ENCODE results near the gene PLXNA4.

PLXNA4 gene

DNA sequence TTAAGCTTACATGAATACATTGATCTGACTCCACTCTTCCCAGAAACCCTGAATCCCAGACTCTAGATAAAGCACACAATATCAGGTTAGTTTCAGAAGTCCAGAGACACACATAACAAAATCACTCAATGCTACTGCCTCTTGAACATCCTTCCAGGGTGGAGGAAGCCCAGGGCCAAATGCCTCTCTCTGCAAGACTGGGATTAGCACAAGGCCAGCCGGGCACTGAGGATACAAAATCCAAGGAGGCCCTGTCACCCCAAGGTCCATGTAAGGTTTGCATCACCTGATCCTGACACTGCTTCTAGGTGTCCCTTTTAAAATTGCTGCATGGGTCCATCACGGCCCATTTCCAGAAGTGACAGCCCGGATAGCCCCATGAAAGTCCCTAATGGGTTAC lies 2.6 kb upstream of the PLXNA4 start:
- H3K4ac ChIP-seq (ENCODE audit: low read depth, low read length) = no peak overlapping the region
- peaks cover 42% of the 10 kb centered on the region for H3K27me3 ChIP-seq (ENCODE audit: insufficient read depth, low read length, poor library complexity)
- H3K79me1 ChIP-seq (ENCODE audit: low read length) = no peaks in the 10 kb centered on the region
- H4K5ac ChIP-seq (ENCODE audit: low read length) = no peak overlapping the region
- no peak overlapping the region for H3K56ac ChIP-seq (ENCODE audit: low read length)
- H3K27ac ChIP-seq (ENCODE audit: low read depth, low read length) = no peak overlapping the region
- H3K36me3 ChIP-seq (ENCODE audit: control insufficient read depth, insufficient read depth, low read length) = no peaks in the 10 kb centered on the region
- no peak overlapping the region for H2AK5ac ChIP-seq (ENCODE audit: low read length)
- no peak overlapping the region for H2BK120ac ChIP-seq (ENCODE audit: low read depth, low read length)
- H3K79me2 ChIP-seq (ENCODE audit: control insufficient read depth, insufficient read depth, low read length) = no peaks in the 10 kb centered on the region
- no CpG with 5 or more reads among the region's 3 CpGs for WGBS (ENCODE audit: extremely low coverage, insufficient coverage, low lambda C conversion rate)
- H4K8ac ChIP-seq (ENCODE audit: low read depth, low read length) = no peak overlapping the region
- no peak overlapping the region for H3K23ac ChIP-seq (ENCODE audit: low read length)
- H2BK15ac ChIP-seq (replicated peaks; ENCODE audit: low read depth) = no peak overlapping the region
- H3K4me3 ChIP-seq (ENCODE audit: low read length) = no peak overlapping the region
- DNase-seq = no peak
- H3K4me1 ChIP-seq (ENCODE audit: control insufficient read depth, low read depth, low read length) = no peaks in the 10 kb centered on the region
- no peak overlapping the region for H2BK5ac ChIP-seq (ENCODE audit: low read length)
- no peak overlapping the region for H3K9ac ChIP-seq (ENCODE audit: low read length)
- no peak overlapping the region for H3K18ac ChIP-seq (ENCODE audit: low read length)
- no peak overlapping the region for H3K4me2 ChIP-seq (ENCODE audit: low read length)

DNA sequence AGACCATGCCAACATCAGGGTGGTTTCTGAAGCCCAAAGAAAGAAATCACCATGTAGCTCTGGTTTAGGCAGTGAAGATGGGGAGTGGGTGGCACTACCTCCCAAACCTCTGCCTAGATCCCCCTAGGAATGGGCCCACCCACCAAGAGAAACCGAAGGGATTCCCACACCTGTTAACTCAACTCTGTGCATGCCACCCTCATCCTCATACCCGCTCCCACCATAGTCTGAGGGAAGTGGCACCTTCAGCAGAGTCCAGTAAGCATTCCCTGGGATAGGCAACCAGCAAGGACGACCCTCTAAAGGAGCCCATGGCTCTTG lies 1.7 kb upstream of the PLXNA4 start:
- Histone ChIP-seq H4K8ac (ENCODE audit: low read depth, low read length) (no peak overlapping the region), H3K27me3 (ENCODE audit: insufficient read depth, low read length, poor library complexity) (peaks cover 50% of the 10 kb centered on the region), H3K18ac (ENCODE audit: low read length) (no peak overlapping the region), H3K23ac (ENCODE audit: low read length) (no peak overlapping the region), H3K56ac (ENCODE audit: low read length) (no peak overlapping the region), H3K4me3 (ENCODE audit: low read length) (no peak overlapping the region), H3K27ac (ENCODE audit: low read depth, low read length) (no peak overlapping the region), H4K5ac (ENCODE audit: low read length) (no peak overlapping the region), H3K4me2 (ENCODE audit: low read length) (no peak overlapping the region), H2AK5ac (ENCODE audit: low read length) (no peak overlapping the region), H3K4me1 (ENCODE audit: control insufficient read depth, low read depth, low read length) (no peaks in the 10 kb centered on the region), H3K4ac (ENCODE audit: low read depth, low read length) (no peak overlapping the region), H3K79me2 (ENCODE audit: control insufficient read depth, insufficient read depth, low read length) (no peaks in the 10 kb centered on the region), H2BK120ac (ENCODE audit: low read depth, low read length) (no peak overlapping the region), H3K9ac (ENCODE audit: low read length) (no peak overlapping the region), H2BK15ac (replicated peaks; ENCODE audit: low read depth) (no peak overlapping the region), H2BK5ac (ENCODE audit: low read length) (no peak overlapping the region), H3K79me1 (ENCODE audit: low read length) (no peaks in the 10 kb centered on the region), H3K36me3 (ENCODE audit: control insufficient read depth, insufficient read depth, low read length) (no peaks in the 10 kb centered on the region)
- DNase-seq = no peak
- WGBS (ENCODE audit: extremely low coverage, insufficient coverage, low lambda C conversion rate) = no CpG with 5 or more reads among the region's 3 CpGs

DNA sequence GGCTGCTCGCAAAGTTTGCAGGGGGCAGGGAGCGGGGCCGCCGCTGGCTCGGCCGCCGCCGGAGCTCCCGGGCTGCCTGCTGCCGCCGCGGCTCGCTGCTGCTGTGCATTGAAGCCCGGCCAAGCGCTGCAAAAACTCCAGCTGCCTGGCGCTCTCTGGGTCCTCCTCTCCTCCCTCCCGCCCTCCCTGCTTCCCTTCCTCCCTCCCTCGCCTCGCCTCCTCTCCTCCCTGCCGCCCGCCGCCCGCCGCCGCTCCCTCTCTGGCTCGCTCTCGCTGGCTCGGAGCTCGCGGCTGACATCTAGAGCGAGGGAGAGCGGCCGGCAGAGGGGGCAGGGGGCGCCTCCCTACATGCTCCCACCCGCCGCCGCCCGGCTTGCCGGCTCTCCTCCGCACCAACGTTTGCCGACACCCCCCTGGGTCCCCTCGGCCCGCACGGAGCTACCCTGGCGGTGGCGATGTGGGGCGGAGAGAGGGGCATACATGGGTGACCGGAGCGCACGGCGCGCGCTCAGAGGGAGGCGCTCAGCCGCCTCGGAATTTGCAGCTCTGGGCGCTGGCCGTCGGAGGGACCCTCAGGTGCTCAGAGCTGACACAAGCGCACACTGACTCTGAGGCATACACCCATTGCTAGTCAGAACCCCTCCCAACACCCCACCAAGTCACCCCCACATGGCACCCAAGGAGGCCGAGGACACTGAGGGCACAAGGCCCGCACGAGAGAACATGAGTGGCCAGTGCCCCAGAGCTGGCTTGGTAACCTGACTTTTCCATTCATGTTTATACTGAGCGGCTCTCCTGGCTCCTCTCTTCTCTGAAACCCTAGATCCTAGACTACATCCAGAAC lies 1.2 kb upstream of the PLXNA4 start:
- no peak overlapping the region for H3K27ac ChIP-seq (ENCODE audit: low read depth, low read length)
- WGBS (ENCODE audit: extremely low coverage, insufficient coverage, low lambda C conversion rate) = no CpG with 5 or more reads among the region's 65 CpGs

DNA sequence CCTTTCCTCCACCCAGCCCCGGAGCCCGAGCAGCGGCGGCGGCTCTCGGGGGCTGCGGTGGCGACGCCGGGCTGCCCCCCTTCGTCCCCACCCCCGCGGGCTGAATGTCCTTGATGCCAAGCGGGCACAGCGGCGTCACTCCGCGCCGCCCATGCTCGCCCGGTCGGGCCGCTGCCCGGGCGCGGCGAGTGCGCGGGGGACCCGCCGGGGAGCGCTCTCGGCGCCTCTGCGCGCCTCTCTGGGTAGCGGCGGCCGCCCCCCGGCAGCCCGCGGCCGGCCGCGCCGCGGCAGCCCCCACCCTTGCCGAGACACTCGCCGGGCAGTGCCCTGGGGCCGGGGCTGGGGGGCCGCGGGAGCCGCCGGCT lies 433 bp upstream of the PLXNA4 start:
- H2BK120ac ChIP-seq (ENCODE audit: low read depth, low read length) = no peak overlapping the region
- H2BK5ac ChIP-seq (ENCODE audit: low read length) = no peak overlapping the region
- no peak overlapping the region for H4K8ac ChIP-seq (ENCODE audit: low read depth, low read length)
- H3K36me3 ChIP-seq (ENCODE audit: control insufficient read depth, insufficient read depth, low read length) = no peaks in the 10 kb centered on the region
- no peak overlapping the region for H3K4ac ChIP-seq (ENCODE audit: low read depth, low read length)
- H3K9ac ChIP-seq (ENCODE audit: low read length) = peak overlapping the region; percentile 45
- peak overlapping the region; percentile 6 for H3K4me3 ChIP-seq (ENCODE audit: low read length)
- no peak overlapping the region for H2BK15ac ChIP-seq (replicated peaks; ENCODE audit: low read depth)
- no peak overlapping the region for H4K5ac ChIP-seq (ENCODE audit: low read length)
- H3K4me1 ChIP-seq (ENCODE audit: control insufficient read depth, low read depth, low read length) = no peaks in the 10 kb centered on the region
- H3K56ac ChIP-seq (ENCODE audit: low read length) = peak overlapping the region; percentile 45
- H3K27ac ChIP-seq (ENCODE audit: low read depth, low read length) = no peak overlapping the region
- peak overlapping the region; percentile 56 for H3K4me2 ChIP-seq (ENCODE audit: low read length)
- no peak overlapping the region for H2AK5ac ChIP-seq (ENCODE audit: low read length)
- no peak for DNase-seq
- H3K79me1 ChIP-seq (ENCODE audit: low read length) = no peaks in the 10 kb centered on the region
- H3K23ac ChIP-seq (ENCODE audit: low read length) = no peak overlapping the region
- no CpG with 5 or more reads among the region's 55 CpGs for WGBS (ENCODE audit: extremely low coverage, insufficient coverage, low lambda C conversion rate)
- H3K27me3 ChIP-seq (ENCODE audit: insufficient read depth, low read length, poor library complexity) = peaks cover 60% of the 10 kb centered on the region
- peak overlapping the region; percentile 10 for H3K18ac ChIP-seq (ENCODE audit: low read length)
- no peaks in the 10 kb centered on the region for H3K79me2 ChIP-seq (ENCODE audit: control insufficient read depth, insufficient read depth, low read length)

More for the DNA sequence above, 1.2 kb upstream of the PLXNA4 start:
- Histone ChIP-seq H3K4ac (ENCODE audit: low read depth, low read length) (no peak overlapping the region), H3K56ac (ENCODE audit: low read length) (peak overlapping the region; percentile 81), H2BK5ac (ENCODE audit: low read length) (no peak overlapping the region), H2AK5ac (ENCODE audit: low read length) (no peak overlapping the region), H3K36me3 (ENCODE audit: control insufficient read depth, insufficient read depth, low read length) (no peaks in the 10 kb centered on the region), H3K9ac (ENCODE audit: low read length) (peak overlapping the region; percentile 56), H4K8ac (ENCODE audit: low read depth, low read length) (no peak overlapping the region), H3K4me2 (ENCODE audit: low read length) (peak overlapping the region; percentile 64), H3K23ac (ENCODE audit: low read length) (no peak overlapping the region), H3K4me3 (ENCODE audit: low read length) (no peak overlapping the region), H3K18ac (ENCODE audit: low read length) (peak overlapping the region; percentile 10), H3K79me1 (ENCODE audit: low read length) (no peaks in the 10 kb centered on the region), H3K27me3 (ENCODE audit: insufficient read depth, low read length, poor library complexity) (peaks cover 56% of the 10 kb centered on the region), H2BK15ac (replicated peaks; ENCODE audit: low read depth) (no peak overlapping the region), H3K4me1 (ENCODE audit: control insufficient read depth, low read depth, low read length) (no peaks in the 10 kb centered on the region), H2BK120ac (ENCODE audit: low read depth, low read length) (no peak overlapping the region), H3K79me2 (ENCODE audit: control insufficient read depth, insufficient read depth, low read length) (no peaks in the 10 kb centered on the region), H4K5ac (ENCODE audit: low read length) (no peak overlapping the region)
- peak; percentile 88 for DNase-seq

DNA sequence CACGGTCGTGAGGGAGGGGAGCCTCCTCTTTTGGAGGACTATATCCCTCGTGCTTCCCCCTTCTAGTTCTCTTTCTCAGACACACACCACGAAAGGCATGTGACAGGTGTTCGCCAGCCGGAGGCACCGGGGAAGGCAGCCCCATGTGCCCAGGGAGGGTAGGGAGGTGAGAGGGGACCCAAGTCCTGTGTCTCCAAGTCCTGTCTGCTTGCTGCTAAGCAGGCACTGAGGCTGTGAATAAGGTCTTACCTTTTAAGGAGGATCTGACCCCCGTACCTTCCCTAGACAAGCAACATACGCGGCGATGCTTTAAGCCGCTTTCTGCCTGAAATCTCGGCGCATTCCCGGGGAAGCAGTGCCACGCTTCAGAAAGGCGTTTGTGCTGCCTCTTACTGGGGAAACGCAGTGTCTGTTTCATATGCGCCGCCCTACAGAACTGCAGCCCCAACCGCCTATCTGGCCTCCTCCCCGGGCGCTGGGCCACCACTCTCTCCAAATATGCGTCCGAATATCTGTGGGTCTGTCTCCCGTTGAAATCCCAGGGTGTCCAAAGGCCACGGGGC lies 770 bp downstream of the PLXNA4 start:
- H3K4ac ChIP-seq (ENCODE audit: low read depth, low read length) = no peak overlapping the region
- no peak overlapping the region for H4K8ac ChIP-seq (ENCODE audit: low read depth, low read length)
- H3K79me2 ChIP-seq (ENCODE audit: control insufficient read depth, insufficient read depth, low read length) = no peaks in the 10 kb centered on the region
- H2BK120ac ChIP-seq (ENCODE audit: low read depth, low read length) = no peak overlapping the region
- H3K9ac ChIP-seq (ENCODE audit: low read length) = no peak overlapping the region
- H3K4me3 ChIP-seq (ENCODE audit: low read length) = no peak overlapping the region
- H2AK5ac ChIP-seq (ENCODE audit: low read length) = no peak overlapping the region
- DNase-seq = peak; percentile 70
- peak overlapping the region; percentile 56 for H3K4me2 ChIP-seq (ENCODE audit: low read length)
- no peaks in the 10 kb centered on the region for H3K36me3 ChIP-seq (ENCODE audit: control insufficient read depth, insufficient read depth, low read length)
- H3K4me1 ChIP-seq (ENCODE audit: control insufficient read depth, low read depth, low read length) = no peaks in the 10 kb centered on the region
- no CpG with 5 or more reads among the region's 27 CpGs for WGBS (ENCODE audit: extremely low coverage, insufficient coverage, low lambda C conversion rate)
- no peak overlapping the region for H2BK15ac ChIP-seq (replicated peaks; ENCODE audit: low read depth)
- no peak overlapping the region for H2BK5ac ChIP-seq (ENCODE audit: low read length)
- H3K27me3 ChIP-seq (ENCODE audit: insufficient read depth, low read length, poor library complexity) = peaks cover 61% of the 10 kb centered on the region
- H3K18ac ChIP-seq (ENCODE audit: low read length) = no peak overlapping the region
- H3K56ac ChIP-seq (ENCODE audit: low read length) = peak overlapping the region; percentile 45
- no peaks in the 10 kb centered on the region for H3K79me1 ChIP-seq (ENCODE audit: low read length)
- H4K5ac ChIP-seq (ENCODE audit: low read length) = no peak overlapping the region
- peak overlapping the region; percentile 33 for H3K23ac ChIP-seq (ENCODE audit: low read length)
- H3K27ac ChIP-seq (ENCODE audit: low read depth, low read length) = no peak overlapping the region
